ENCODE measurements around the gene MAP1LC3A.

GRCh38 chr20:34512266-34512954 lies 46.1 kb upstream of the MAP1LC3A start:
- TF ChIP-seq CTCF (IDR thresholded peaks at IDR 0.05) (no peak), POLR2A (IDR thresholded peaks at IDR 0.05) (no peak)
